H54 (cell line): Measurements from ENCODE around the gene NANOS3.
A peak's percentile ranks its signal among the peaks of the same experiment; 100 is the strongest.

Source experiments
- DNase-seq: peaks from one replicate; pipeline ENCODE4 v3.0.0; 2011; ENCODE audit warnings: low spot score, mixed read lengths; ENCODE audit not compliant: insufficient read length
- FAIRE-seq: peaks from 3 replicates; lab custom pipeline; 2011; peaks lifted over from hg19 to GRCh38; lab: Jason Lieb, UNC
- POLR2A ChIP-seq: IDR thresholded peaks from 2 replicates; pipeline ENCODE4 v1.6.1; 2011; ENCODE audit warnings: low read depth, mild to moderate bottlenecking, low read length

The NANOS3 gene

DNA sequence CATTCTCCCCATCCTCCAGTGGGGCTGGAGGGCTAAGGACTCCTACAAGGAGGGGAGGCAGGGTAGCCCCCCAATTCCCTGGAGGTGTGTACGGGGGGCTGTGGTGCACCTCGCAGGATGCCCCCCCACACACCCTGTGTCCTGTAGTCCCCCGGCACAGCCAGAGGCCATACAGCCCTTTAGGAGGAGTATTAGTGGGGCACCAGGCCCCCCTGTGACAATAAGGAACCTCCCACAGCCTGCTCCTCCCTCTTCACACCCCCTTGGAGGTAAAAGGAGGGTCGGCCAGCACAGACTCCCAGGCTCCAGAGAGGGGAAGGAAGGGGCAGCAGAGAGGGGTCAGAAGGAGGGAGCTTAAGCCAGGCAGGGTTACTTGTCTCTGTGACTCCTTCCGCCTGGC is at the start of gene NANOS3:
NANOS3 (plus strand) TSS at position 301 of the 400 bp plus-strand sequence. CDS start 115 bp downstream, outside the sequence.
- FAIRE-seq (no peak), DNase-seq (no peak)
- no peak for TF ChIP-seq POLR2A

- TF ChIP-seq POLR2A = no peak
- FAIRE-seq (no peak), DNase-seq (no peak)
These were observed 49.3 kb upstream of the NANOS3 start for GRCh38 chr19:13827656-13828055.

DNA sequence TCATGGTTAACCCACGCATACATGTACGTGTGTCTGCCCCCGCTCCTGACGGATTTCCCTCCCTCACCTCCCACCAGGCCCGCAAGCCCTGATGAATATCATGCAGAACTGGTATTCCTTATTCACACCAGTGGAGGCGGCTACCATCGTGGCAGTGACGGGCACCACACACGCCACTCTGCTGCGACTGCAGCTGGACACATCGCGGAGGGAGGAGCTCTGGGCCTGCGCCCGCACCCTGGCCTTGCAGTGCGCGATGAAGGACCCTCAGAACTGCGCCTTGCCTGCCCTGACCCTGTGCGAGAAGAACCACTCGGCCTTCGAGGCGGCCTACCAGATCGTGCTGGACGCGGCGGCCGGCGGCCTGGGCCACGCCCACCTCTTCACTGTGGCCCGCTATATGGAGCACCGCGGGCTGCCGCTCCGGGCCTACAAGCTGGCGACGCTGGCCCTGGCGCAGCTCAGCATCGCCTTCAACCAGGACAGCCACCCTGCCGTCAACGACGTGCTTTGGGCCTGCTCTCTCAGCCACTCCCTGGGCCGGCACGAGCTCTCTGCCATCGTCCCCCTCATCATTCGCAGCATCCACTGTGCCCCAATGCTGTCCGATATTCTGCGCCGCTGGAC is 46.7 kb upstream of the NANOS3 start:
- FAIRE-seq (no peak), DNase-seq (no peak)
- TF ChIP-seq POLR2A = no peak

DNA sequence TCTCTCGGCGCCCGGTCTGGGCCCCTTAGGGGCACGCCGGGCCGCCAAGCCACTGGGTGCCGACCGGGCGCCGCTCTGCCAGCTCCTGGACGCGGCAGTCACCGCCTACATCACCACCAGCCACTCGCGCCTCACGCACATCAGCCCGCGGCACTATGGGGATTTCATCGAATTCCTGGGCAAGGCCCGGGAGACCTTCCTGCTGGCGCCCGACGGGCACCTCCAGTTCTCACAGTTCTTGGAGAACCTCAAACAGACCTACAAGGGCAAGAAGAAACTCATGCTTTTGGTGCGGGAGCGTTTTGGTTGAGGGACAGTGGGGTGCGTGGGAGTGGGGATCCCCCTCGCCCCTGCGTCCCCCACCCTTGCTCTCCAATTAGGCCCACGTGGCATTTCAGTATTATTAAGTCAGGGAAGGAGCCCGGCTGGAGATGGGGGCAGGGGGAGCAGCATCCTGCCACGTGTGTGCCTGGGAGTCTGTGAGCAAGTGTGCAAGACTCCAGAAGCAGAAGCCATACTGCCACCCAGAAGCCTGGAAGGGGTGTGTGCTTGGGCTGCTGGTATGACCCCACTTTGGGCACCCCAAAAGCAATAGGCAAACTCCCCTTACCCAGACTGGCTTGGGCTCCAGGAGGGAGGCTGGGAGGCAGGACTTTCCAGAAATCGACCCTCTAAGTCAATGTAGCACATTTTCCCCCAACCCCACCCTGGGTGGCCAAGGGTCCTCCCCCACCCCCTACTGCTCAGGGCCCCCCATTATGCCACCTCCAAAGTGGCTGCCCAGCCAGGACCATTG is 46.0 kb upstream of the NANOS3 start:
- TF ChIP-seq POLR2A = no peak
- DNase-seq (no peak), FAIRE-seq (no peak)

DNA sequence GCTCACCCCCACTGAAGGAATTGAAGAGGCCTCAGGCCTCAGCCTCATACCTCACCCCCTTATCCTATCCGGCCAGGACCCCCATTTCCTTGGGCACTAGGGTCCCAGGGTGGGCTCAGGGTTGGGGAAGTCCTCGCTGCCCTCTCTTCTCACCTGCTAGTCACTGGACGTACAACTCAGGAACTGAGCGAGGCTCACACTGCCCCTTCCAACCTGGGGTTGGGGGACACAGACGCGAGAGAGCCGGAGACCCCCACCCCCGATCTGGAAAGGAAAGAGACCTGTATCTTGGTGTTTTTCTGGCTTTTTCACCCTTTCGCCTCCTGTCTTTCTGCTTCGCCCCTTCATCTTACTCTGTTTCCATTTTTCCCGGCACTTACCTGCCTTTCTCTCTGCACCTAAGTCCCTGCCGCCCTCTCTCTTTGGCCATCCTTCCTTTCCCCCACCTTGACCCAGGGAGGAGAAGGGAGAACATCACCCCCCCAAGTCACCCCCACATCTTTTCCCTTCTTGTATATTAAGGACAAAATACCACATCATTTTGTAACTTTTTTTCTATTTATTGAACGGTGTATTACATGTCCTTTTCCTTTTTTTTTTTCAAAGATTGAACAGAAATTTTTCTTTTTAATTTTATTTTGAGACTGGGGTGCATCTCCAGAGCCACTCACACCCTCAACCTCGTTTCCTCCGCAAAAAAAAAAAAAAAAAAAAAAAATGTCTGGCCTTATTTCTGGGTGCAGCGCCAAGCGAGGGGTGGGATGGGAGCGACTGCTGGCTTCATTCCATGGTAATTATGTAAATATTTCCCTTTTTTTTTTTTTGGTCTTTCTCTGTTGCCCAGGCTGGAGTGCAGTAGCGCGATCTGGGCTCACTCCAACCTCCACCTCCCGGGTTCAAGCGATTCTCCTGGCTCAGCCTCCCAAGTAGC is 45.1 kb upstream of the NANOS3 start:
- DNase-seq (no peak), FAIRE-seq (no peak)
- no peak for TF ChIP-seq POLR2A

- FAIRE-seq (no peak), DNase-seq (peak; percentile 82)
- no peak for TF ChIP-seq POLR2A
These were observed 43.3 kb upstream of the NANOS3 start for GRCh38 chr19:13833330-13834243.

- no peak for TF ChIP-seq POLR2A
- no peak for FAIRE-seq
- no peak for DNase-seq
These were observed 42.5 kb upstream of the NANOS3 start for GRCh38 chr19:13834244-13835069.

- FAIRE-seq (no peak), DNase-seq (no peak)
These were observed 40.9 kb upstream of the NANOS3 start for GRCh38 chr19:13835791-13836723.

DNA sequence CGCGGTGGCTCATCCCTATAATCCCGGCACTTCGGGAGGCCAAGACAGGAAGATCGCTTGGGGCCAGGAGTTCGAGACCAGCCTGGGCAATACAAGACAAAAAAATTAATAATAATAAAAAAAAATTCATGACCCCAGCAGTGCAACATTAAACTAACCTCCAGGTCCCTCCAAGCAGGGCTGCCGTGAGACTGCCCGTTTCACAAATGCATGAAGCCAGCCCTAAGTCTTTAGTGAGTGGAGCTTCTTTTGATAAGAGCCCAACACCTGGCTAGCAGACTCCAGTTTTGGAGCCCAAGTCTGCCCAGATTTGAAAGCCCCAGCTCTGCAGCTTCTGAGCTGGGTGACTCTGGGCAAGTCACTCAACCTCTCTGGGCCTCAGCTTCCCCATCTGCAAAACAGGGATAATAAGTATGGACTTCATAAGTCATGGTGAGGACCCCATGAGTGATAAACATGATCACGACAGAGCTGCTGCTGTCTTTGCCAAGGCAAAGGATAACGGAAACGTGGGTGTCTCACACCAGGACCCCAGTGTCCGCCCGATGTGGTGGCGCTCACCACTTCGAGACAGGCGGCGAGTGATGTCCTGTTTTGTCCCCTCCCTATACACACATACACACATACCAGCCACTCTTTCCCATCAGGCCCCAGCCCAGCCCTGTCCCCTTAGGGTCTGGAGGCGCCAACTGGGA is 38.4 kb upstream of the NANOS3 start:
- TF ChIP-seq POLR2A = peak; percentile 35; the same call in 1 of the 2 replicates
- FAIRE-seq (no peak), DNase-seq (no peak)

More at GRCh38 chr19:13835791-13836723, 40.9 kb upstream of the NANOS3 start:
- TF ChIP-seq POLR2A = no peak

GRCh38 chr19:13839130-13839937 is 37.6 kb upstream of the NANOS3 start:
- no peak for DNase-seq
- peak; percentile 6; the same call in 1 of the 2 replicates for TF ChIP-seq POLR2A
- FAIRE-seq = no peak
